Measurements from ENCODE around the gene PCDHA10.
"Not testable (repeated sequence)": the region's sequence is repeated elsewhere in the genome, so short reads cannot be mapped to it uniquely, and the experiment has no call there.

The PCDHA10 gene, protein sequence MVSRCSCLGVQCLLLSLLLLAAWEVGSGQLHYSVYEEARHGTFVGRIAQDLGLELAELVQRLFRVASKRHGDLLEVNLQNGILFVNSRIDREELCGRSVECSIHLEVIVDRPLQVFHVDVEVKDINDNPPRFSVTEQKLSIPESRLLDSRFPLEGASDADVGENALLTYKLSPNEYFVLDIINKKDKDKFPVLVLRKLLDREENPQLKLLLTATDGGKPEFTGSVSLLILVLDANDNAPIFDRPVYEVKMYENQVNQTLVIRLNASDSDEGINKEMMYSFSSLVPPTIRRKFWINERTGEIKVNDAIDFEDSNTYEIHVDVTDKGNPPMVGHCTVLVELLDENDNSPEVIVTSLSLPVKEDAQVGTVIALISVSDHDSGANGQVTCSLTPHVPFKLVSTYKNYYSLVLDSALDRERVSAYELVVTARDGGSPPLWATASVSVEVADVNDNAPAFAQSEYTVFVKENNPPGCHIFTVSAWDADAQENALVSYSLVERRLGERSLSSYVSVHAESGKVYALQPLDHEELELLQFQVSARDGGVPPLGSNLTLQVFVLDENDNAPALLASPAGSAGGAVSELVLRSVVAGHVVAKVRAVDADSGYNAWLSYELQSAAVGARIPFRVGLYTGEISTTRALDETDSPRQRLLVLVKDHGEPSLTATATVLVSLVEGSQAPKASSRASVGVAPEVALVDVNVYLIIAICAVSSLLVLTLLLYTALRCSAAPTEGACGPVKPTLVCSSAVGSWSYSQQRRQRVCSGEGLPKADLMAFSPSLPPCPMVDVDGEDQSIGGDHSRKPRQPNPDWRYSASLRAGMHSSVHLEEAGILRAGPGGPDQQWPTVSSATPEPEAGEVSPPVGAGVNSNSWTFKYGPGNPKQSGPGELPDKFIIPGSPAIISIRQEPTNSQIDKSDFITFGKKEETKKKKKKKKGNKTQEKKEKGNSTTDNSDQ

DNA sequence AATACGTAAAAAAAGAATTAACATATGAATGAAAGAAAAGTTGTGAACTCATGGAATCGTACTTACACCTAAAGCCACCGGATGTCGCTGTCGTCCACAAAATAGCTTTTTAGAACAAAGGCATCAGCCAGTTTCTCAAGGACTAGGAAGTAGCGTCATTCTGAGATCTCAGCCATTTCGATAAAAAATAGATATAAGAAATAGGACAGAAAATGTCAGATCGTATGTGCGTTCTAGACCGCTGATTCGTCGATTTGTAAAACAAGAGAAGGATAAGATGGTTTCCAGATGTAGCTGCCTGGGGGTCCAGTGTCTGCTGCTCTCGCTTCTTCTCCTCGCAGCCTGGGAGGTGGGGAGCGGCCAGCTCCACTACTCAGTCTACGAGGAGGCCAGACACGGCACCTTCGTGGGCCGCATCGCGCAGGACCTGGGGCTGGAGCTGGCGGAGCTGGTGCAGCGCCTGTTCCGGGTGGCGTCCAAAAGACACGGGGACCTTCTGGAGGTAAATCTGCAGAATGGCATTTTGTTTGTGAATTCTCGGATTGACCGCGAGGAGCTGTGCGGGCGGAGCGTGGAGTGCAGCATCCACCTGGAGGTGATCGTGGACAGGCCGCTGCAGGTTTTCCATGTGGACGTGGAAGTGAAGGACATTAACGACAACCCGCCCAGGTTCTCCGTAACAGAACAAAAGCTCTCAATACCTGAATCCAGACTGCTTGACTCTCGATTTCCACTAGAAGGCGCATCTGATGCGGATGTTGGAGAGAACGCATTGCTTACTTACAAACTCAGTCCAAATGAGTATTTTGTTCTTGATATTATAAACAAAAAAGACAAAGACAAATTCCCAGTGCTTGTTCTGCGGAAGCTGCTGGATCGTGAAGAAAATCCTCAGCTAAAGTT lies at the start of gene PCDHA10:
TSS of gene PCDHA10 (plus strand) at position 126 of the 903 bp plus-strand sequence. CDS start at position 278, 152 bp downstream.
- peak within 1 kb of the TSS; percentile 73 for H3K4me3 ChIP-seq (ENCODE audit: low read depth, low read length)
- H3K9ac ChIP-seq (ENCODE audit: low read depth, low read length) = peak within 1 kb of the TSS; percentile 72
- H3K9me3 ChIP-seq (ENCODE audit: control insufficient read depth, insufficient read depth, low read length) = peaks cover 6% of the 10 kb centered on the region
- no peak within 1 kb of the TSS for H3K27ac ChIP-seq (ENCODE audit: low read depth, low read length)
- no peaks in the 10 kb centered on the region for H3K27me3 ChIP-seq (ENCODE audit: control insufficient read depth, insufficient read depth, low read length)
- no peaks in the 10 kb centered on the region for H3K4me1 ChIP-seq (ENCODE audit: control insufficient read depth, insufficient read depth, low read length)
- no peaks in the 10 kb centered on the region for H3K36me3 ChIP-seq (ENCODE audit: control insufficient read depth, insufficient read depth, low read length)

DNA sequence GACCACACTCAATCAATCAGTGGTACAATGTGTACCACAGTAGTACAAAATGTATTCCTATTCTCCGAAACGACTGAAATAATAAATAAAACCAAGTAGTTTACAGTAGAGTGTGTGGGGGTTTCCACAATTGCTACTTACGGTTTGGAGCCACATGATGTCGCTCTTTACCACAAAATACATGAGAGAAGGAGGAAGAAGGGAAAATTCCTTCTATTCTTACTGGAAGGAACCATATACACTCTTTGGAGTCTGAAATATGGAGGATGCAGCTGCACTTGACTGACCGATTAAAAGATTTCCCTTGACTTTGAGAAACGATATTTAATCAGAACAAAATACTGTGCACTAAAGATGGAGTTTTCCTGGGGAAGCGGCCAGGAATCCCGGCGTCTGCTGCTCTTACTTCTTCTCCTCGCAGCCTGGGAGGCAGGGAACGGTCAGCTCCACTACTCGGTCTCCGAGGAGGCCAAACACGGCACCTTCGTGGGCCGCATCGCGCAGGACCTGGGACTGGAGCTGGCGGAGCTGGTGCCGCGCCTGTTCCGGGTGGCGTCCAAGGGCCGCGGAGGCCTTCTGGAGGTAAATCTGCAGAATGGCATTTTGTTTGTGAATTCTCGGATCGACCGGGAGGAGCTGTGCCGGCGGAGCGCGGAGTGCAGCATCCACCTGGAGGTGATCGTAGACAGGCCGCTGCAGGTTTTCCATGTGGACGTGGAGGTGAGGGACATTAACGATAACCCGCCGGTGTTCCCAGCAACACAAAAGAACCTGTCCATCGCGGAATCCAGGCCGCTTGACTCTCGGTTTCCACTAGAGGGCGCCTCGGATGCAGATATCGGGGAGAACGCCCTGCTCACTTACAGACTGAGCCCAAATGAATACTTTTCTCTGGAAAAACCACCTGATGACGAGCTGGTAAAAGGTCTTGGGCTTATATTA lies 48.6 kb upstream of the PCDHA10 start, which contains the start of gene PCDHA4:
TSS of gene PCDHA4 (plus strand) at position 235 of the 942 bp plus-strand sequence.
- H3K4me1 ChIP-seq (ENCODE audit: control insufficient read depth, insufficient read depth, low read length) = no peaks in the 10 kb centered on the region
- peaks cover 6% of the 10 kb centered on the region; the same call in 1 of the 2 replicates for H3K9me3 ChIP-seq (ENCODE audit: control insufficient read depth, insufficient read depth, low read length)
- peak within 1 kb of the TSS; percentile 83 for H3K4me3 ChIP-seq (ENCODE audit: low read depth, low read length)
- no peaks in the 10 kb centered on the region for H3K36me3 ChIP-seq (ENCODE audit: control insufficient read depth, insufficient read depth, low read length)
- H3K9ac ChIP-seq (ENCODE audit: low read depth, low read length) = peak within 1 kb of the TSS; percentile 80
- H3K27me3 ChIP-seq (ENCODE audit: control insufficient read depth, insufficient read depth, low read length) = no peaks in the 10 kb centered on the region
- no peak within 1 kb of the TSS for H3K27ac ChIP-seq (ENCODE audit: low read depth, low read length)

DNA sequence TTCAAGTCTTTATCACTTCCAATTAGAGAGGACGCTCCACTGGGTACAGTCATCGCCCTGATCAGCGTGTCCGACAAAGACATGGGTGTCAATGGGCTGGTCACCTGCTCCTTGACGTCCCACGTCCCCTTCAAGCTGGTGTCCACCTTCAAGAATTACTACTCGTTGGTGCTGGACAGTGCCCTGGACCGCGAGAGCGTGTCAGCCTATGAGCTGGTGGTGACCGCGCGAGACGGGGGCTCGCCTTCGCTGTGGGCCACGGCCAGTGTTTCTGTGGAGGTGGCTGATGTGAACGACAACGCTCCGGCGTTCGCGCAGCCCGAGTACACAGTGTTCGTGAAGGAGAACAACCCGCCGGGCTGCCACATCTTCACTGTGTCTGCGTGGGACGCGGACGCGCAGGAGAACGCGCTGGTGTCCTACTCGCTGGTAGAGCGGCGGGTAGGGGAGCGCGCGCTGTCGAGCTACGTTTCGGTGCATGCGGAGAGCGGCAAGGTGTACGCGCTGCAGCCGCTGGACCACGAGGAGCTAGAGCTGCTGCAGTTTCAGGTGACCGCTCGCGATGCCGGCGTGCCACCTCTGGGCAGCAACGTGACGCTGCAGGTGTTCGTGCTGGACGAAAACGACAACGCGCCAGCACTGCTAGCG lies 47.3 kb upstream of the PCDHA10 start:
- H3K27me3 ChIP-seq (ENCODE audit: control insufficient read depth, insufficient read depth, low read length) = not testable (repeated sequence)

DNA sequence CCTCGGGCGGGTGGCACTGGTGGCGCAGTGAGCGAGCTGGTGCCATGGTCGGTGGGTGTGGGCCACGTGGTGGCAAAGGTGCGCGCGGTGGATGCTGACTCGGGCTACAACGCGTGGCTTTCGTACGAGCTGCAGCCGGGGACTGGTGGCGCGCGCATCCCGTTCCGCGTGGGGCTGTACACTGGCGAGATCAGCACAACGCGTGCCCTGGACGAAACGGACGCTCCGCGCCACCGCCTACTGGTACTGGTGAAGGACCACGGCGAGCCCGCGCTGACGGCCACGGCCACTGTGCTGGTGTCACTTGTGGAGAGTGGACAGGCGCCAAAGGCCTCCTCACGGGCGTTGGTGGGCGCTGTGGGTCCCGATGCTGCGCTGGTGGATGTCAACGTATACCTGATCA lies 46.8 kb upstream of the PCDHA10 start:
- H3K9me3 ChIP-seq (ENCODE audit: control insufficient read depth, insufficient read depth, low read length) = no peaks in the 10 kb centered on the region
- no peak overlapping the region for H3K4me3 ChIP-seq (ENCODE audit: low read depth, low read length)
- no peak overlapping the region for H3K9ac ChIP-seq (ENCODE audit: low read depth, low read length)
- no peaks in the 10 kb centered on the region for H3K36me3 ChIP-seq (ENCODE audit: control insufficient read depth, insufficient read depth, low read length)
- no peak overlapping the region for H3K27ac ChIP-seq (ENCODE audit: low read depth, low read length)
- no peaks in the 10 kb centered on the region for H3K4me1 ChIP-seq (ENCODE audit: control insufficient read depth, insufficient read depth, low read length)
- H3K27me3 ChIP-seq (ENCODE audit: control insufficient read depth, insufficient read depth, low read length) = no peaks in the 10 kb centered on the region

More for the DNA sequence above, 47.3 kb upstream of the PCDHA10 start:
- not testable (repeated sequence) for H3K4me1 ChIP-seq (ENCODE audit: control insufficient read depth, insufficient read depth, low read length); H3K4me3 ChIP-seq (ENCODE audit: low read depth, low read length); H3K27ac ChIP-seq (ENCODE audit: low read depth, low read length); H3K9ac ChIP-seq (ENCODE audit: low read depth, low read length); H3K9me3 ChIP-seq (ENCODE audit: control insufficient read depth, insufficient read depth, low read length); H3K36me3 ChIP-seq (ENCODE audit: control insufficient read depth, insufficient read depth, low read length)

DNA sequence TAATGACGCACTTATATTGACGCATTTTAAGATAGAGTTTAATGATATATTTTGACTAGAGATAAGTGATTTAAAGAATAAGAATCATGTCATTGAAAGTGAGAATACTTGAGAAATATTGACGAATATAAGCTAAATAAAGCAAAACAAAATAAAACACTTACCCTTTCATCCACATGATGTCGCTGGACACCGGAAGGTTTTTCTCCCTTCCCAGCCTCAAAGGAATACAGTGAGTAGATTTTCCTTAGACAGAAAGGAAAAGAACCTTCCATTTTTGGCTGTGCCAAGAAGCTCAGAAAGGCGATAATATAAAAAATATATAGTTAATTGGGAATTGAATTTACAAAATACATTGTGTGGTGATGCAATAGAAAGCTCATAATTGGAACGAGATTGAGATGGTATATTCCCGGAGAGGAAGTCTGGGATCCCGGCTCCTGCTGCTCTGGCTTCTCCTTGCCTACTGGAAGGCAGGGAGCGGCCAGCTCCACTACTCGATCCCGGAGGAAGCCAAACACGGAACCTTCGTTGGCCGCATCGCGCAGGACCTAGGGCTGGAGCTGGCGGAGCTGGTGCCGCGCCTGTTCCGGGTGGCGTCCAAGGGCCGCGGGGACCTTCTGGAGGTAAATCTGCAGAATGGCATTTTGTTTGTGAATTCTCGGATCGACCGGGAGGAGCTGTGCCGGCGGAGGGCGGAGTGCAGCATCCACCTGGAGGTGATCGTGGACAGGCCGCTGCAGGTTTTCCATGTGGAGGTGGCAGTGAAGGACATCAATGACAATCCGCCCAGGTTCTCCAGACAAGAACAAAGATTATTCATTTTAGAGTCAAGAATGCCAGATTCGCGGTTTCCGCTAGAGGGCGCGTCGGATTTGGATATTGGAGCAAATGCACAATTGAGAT lies 34.1 kb upstream of the PCDHA10 start, which contains the start of gene PCDHA5:
TSS of gene PCDHA5 (plus strand) at position 239 of the 906 bp plus-strand sequence.
- no peaks in the 10 kb centered on the region for H3K4me1 ChIP-seq (ENCODE audit: control insufficient read depth, insufficient read depth, low read length)
- H3K27me3 ChIP-seq (ENCODE audit: control insufficient read depth, insufficient read depth, low read length) = no peaks in the 10 kb centered on the region
- no peak within 1 kb of the TSS for H3K4me3 ChIP-seq (ENCODE audit: low read depth, low read length)
- no peak within 1 kb of the TSS for H3K9ac ChIP-seq (ENCODE audit: low read depth, low read length)
- no peaks in the 10 kb centered on the region for H3K36me3 ChIP-seq (ENCODE audit: control insufficient read depth, insufficient read depth, low read length)
- H3K27ac ChIP-seq (ENCODE audit: low read depth, low read length) = no peak within 1 kb of the TSS
- no peaks in the 10 kb centered on the region for H3K9me3 ChIP-seq (ENCODE audit: control insufficient read depth, insufficient read depth, low read length)

DNA sequence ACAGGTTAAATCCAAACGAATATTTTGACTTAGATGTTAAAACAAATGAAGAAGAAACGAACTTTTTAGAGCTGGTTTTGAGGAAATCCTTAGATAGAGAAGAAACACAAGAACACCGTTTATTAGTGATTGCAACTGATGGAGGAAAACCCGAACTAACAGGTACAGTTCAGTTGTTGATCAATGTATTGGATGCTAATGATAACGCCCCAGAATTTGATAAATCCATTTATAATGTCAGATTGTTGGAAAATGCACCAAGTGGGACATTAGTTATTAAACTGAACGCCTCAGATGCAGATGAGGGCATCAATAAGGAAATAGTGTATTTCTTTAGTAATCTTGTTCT lies 33.4 kb upstream of the PCDHA10 start:
- Histone ChIP-seq H3K9ac (ENCODE audit: low read depth, low read length) (no peak overlapping the region), H3K36me3 (ENCODE audit: control insufficient read depth, insufficient read depth, low read length) (no peaks in the 10 kb centered on the region), H3K4me1 (ENCODE audit: control insufficient read depth, insufficient read depth, low read length) (no peaks in the 10 kb centered on the region)

DNA sequence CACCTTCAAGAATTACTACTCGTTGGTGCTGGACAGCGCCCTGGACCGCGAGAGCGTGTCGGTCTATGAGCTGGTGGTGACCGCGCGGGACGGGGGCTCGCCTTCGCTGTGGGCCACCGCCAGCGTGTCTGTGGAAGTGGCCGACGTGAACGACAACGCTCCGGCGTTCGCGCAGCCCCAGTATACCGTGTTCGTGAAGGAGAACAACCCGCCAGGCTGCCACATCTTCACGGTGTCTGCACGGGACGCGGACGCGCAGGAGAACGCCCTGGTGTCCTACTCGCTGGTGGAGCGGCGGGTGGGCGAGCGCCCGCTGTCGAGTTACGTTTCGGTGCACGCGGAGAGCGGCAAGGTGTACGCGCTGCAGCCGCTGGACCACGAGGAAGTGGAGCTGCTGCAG lies 32.7 kb upstream of the PCDHA10 start:
- not testable (repeated sequence) for H3K36me3 ChIP-seq (ENCODE audit: control insufficient read depth, insufficient read depth, low read length); H3K9ac ChIP-seq (ENCODE audit: low read depth, low read length); H3K9me3 ChIP-seq (ENCODE audit: control insufficient read depth, insufficient read depth, low read length); H3K4me1 ChIP-seq (ENCODE audit: control insufficient read depth, insufficient read depth, low read length); H3K27me3 ChIP-seq (ENCODE audit: control insufficient read depth, insufficient read depth, low read length); H3K27ac ChIP-seq (ENCODE audit: low read depth, low read length); H3K4me3 ChIP-seq (ENCODE audit: low read depth, low read length)

More for the DNA sequence above, 33.4 kb upstream of the PCDHA10 start:
- no peak overlapping the region for H3K4me3 ChIP-seq (ENCODE audit: low read depth, low read length)
- H3K9me3 ChIP-seq (ENCODE audit: control insufficient read depth, insufficient read depth, low read length) = no peaks in the 10 kb centered on the region
- no peaks in the 10 kb centered on the region for H3K27me3 ChIP-seq (ENCODE audit: control insufficient read depth, insufficient read depth, low read length)
- no peak overlapping the region for H3K27ac ChIP-seq (ENCODE audit: low read depth, low read length)

DNA sequence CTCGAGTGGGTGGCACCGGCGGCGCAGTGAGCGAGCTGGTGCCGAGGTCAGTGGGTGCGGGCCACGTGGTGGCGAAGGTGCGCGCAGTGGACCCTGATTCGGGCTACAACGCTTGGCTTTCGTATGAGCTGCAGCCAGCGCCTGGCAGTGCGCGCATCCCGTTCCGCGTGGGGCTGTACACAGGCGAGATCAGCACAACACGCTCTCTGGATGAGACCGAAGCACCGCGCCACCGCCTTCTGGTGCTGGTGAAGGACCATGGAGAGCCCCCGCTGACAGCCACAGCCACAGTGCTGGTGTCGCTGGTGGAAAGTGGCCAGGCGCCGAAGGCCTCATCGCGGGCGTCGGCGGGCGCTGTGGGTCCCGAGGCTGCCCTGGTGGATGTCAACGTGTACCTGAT lies 32.2 kb upstream of the PCDHA10 start:
- H3K36me3 ChIP-seq (ENCODE audit: control insufficient read depth, insufficient read depth, low read length) = no peaks in the 10 kb centered on the region

More for the DNA sequence above, 32.2 kb upstream of the PCDHA10 start:
- no peaks in the 10 kb centered on the region for H3K9me3 ChIP-seq (ENCODE audit: control insufficient read depth, insufficient read depth, low read length)
- H3K9ac ChIP-seq (ENCODE audit: low read depth, low read length) = no peak overlapping the region
- H3K27ac ChIP-seq (ENCODE audit: low read depth, low read length) = no peak overlapping the region
- no peak overlapping the region for H3K4me3 ChIP-seq (ENCODE audit: low read depth, low read length)
- H3K4me1 ChIP-seq (ENCODE audit: control insufficient read depth, insufficient read depth, low read length) = no peaks in the 10 kb centered on the region
- H3K27me3 ChIP-seq (ENCODE audit: control insufficient read depth, insufficient read depth, low read length) = no peaks in the 10 kb centered on the region
